ENCODE measurements around the gene USO1.

DNA sequence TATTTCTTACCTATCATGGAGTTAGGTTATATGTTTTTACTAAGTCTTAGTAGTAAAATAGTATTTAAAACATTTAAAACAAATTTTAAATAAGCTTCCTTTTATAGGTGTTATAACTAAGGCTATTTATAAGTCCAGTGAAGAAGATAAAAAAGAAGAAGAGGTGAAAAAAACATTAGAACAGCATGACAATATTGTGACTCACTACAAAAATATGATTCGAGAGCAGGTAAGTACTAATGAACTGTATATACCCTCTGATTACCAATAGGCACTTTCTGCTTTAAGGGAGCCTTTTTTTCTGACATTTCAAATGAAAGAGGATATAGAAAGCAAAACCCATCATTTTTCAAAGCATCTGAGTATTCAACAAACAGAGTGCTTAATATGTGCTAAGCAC is 76.6 kb downstream of the USO1 start:
- TF ChIP-seq, protein P1, sequence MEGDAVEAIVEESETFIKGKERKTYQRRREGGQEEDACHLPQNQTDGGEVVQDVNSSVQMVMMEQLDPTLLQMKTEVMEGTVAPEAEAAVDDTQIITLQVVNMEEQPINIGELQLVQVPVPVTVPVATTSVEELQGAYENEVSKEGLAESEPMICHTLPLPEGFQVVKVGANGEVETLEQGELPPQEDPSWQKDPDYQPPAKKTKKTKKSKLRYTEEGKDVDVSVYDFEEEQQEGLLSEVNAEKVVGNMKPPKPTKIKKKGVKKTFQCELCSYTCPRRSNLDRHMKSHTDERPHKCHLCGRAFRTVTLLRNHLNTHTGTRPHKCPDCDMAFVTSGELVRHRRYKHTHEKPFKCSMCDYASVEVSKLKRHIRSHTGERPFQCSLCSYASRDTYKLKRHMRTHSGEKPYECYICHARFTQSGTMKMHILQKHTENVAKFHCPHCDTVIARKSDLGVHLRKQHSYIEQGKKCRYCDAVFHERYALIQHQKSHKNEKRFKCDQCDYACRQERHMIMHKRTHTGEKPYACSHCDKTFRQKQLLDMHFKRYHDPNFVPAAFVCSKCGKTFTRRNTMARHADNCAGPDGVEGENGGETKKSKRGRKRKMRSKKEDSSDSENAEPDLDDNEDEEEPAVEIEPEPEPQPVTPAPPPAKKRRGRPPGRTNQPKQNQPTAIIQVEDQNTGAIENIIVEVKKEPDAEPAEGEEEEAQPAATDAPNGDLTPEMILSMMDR (IDR thresholded peaks at IDR 0.05; ENCODE audit: low read depth, low read length) = no peak
- TF ChIP-seq EZH2phosphoT487 (IDR thresholded peaks at IDR 0.05; ENCODE audit: low read depth) = no peak
